ENCODE measurements around the gene ALK.

- TF ChIP-seq CTCF (IDR thresholded peaks at IDR 0.05; ENCODE audit: low read depth, low read length) (no peak), POLR2A (IDR thresholded peaks at IDR 0.05; ENCODE audit: extremely low read depth, insufficient read length) (no peak), MAX (IDR thresholded peaks at IDR 0.05; ENCODE audit: low read depth, low read length) (no peak), MYC (IDR thresholded peaks at IDR 0.05; ENCODE audit: low read depth, low read length) (no peak)
These were observed 645.2 kb downstream of the ALK start for GRCh38 chr2:29276151-29276550.

Data from NB4 (cell line).